RWPE1 (cell line): ENCODE results near the gene BRCA1.

ENCODE experiments used
- CTCF ChIA-PET: fragments of 350-600 bp; sonication (Branson Sonifier 250); formaldehyde crosslinking; extraction: SDS; loops from one replicate; lab custom pipeline; 2021; lab: Yijun Ruan, JAX
- POLR2A ChIA-PET: fragments of 400-600 bp; formaldehyde crosslinking; extraction: SDS; loops from one replicate; lab custom pipeline; 2020; ENCODE audit warnings: antibody characterized with exemption; ENCODE audit not compliant: low non-redundant PET; lab: Yijun Ruan, JAX
- DNase-seq: peaks from one replicate; pipeline ENCODE4 v3.0.0; 2012; ENCODE audit warnings: low spot score
- H3K27ac ChIP-seq: fragments of 450-650 bp; 2 replicates; pipeline ENCODE4 v1.5.1; 2017
- CTCF ChIP-seq: fragments of 450-650 bp; conservative IDR thresholded peaks from 2 replicates; pipeline ENCODE4 v1.5.1; 2017; ENCODE audit warnings: low read depth, mild to moderate bottlenecking

Gene BRCA1

DNA sequence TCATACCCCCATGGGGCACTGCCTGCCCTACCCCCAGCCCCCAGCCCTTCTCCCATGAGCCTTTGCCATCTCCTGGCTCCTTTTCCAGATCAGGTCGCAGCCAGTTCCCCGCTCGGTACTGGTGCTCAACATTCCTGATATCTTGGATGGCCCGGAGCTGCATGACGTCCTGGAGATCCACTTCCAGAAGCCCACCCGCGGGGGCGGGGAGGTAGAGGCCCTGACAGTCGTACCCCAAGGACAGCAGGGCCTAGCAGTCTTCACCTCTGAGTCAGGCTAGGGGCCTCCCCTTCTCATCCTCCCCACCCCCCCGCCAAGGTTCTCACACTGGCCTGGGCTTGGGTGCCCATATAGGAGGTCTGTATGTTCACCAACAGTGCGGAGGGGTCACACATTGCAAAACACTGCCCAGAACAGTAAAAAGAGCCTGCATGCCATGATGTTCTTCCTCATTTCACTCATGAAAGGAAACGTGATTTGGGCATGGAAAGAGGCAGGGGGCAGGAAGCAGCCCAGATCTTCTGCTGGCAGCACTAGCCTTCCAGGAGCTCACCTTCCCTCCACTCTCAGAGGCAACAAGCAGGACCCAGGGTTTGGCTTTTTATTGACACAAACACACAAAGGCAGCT lies 111.0 kb downstream of the BRCA1 start:
- TF ChIP-seq CTCF, result no peak
- DNase-seq, result no peak
- POLR2A ChIA-PET, result no interaction called here
- CTCF ChIA-PET, result interaction anchor here (0.6 kb wide), 1 partner anchor 161 kb away, joined by 9 read pairs; no protein-coding TSS in a partner anchor
- H3K27ac ChIP-seq, result peak overlapping the region; percentile 52

- no peak for TF ChIP-seq CTCF
- POLR2A ChIA-PET, result no interaction called here
- CTCF ChIA-PET, result interaction anchor here (0.7 kb wide), 1 partner anchor 15 kb away, joined by 3 read pairs; the partner anchor contains the start of gene RPL27
- peak overlapping the region; percentile 52 for H3K27ac ChIP-seq
- no peak for DNase-seq
These were observed 111.9 kb downstream of the BRCA1 start for GRCh38 chr17:43013296-43013695.

DNA sequence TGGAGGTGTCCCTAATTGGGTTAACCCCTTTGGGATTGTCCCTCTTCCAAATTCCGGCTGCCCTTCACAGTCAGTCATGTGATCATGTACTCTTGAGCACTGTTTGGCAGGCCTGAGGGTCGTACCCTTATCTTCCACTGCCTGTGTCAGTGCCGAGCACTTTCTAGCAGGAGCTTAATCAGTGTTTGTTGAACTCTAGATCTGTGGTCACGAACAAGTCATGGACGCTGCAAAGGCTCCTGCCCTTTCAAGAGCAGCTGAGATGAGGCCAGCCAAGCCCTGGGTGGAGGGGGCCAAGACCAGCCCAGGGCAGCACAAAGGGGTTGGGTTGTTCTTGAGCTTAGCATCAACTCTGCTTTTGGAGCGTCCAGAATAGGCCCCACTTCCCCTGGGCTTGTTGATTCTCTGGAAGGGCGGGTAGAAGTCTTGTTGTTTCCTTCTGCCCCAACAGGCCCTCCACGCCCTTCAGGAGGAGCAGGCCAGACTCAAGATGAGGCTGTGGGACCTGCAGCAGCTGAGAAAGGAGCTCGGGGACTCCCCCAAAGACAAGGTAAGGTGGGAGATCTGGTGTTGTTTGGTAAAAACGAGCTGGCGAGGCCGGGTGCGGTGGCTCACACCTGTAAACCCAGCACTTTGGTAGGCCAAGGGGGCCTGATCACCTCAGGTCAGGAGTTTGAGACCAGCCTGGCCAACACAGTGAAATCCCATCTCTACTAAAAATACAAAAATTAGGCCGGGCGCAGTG lies 113.3 kb downstream of the BRCA1 start:
- no peak for TF ChIP-seq CTCF
- POLR2A ChIA-PET, result no interaction called here
- CTCF ChIA-PET, result no interaction called here
- no peak for DNase-seq
- H3K27ac ChIP-seq, result peak overlapping the region; percentile 31

- DNase-seq, result no peak
- POLR2A ChIA-PET, result no interaction called here
- no peak overlapping the region for H3K27ac ChIP-seq
- CTCF ChIA-PET, result no interaction called here
- no peak for TF ChIP-seq CTCF
These were observed 114.4 kb downstream of the BRCA1 start for GRCh38 chr17:43010667-43011308.

- CTCF ChIA-PET, result no interaction called here
- DNase-seq, result peak; percentile 71
- peak within 1 kb of the TSS; percentile 95 for H3K27ac ChIP-seq
- POLR2A ChIA-PET, result no interaction called here
- TF ChIP-seq CTCF, result peak; percentile 28; the same call in 1 of the 2 replicates
These were observed 118.3 kb downstream of the BRCA1 start, which contains the start of gene IFI35 for GRCh38 chr17:43006639-43007551. Gene IFI35, plus strand, starts transcription at chr17:43006784. Its CDS starts 164 bp downstream, at chr17:43006948.
